ENCODE measurements around the gene PTPRR.

PTPRR gene

DNA sequence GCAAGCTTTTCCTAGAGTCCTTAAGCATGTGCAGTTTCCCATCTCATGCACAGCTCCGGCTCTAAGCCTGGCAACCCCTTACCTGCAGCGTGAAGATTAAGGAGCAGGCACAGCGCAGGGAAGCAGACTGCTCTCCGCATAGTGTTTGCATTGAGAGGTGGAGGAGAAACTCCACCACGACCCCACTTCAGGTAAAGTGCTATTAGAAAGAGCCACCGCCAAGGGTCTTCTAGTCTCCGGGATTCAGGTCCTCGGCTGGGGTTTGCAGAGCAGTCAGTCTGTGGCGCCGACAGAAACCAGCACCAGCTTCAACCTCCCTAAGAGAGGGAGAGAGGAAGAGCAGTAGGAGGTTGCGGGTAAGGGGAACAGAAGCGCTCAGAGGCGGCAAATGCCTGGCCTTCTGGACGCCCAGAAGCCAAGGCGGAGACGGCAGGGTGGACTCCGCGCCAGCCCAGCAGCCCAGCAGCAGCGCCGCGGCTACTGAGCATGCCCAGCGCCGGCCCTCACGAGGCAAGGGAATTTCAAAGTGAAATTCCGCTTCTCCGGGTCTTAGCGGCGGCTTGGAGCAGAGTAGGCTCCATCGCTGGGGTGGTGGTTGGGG lies at the start of gene PTPRR:
Gene PTPRR, minus strand, starts transcription at position 488 of the 601 bp plus-strand sequence. Its CDS starts 348 bp downstream, at position 140.
- no peak for DNase-seq (ENCODE audit: low spot score)

GRCh38 chr12:70966996-70967790 lies 46.7 kb upstream of the PTPRR start:
- no peak for DNase-seq (ENCODE audit: low spot score)

- no peak for DNase-seq (ENCODE audit: low spot score)
These were observed 45.5 kb upstream of the PTPRR start for GRCh38 chr12:70966046-70966445.

GRCh38 chr12:70964867-70965510 lies 44.5 kb upstream of the PTPRR start:
- no peak for DNase-seq (ENCODE audit: low spot score)

- no peak for DNase-seq (ENCODE audit: low spot score)
These were observed 42.6 kb upstream of the PTPRR start for GRCh38 chr12:70963081-70963660.

GRCh38 chr12:70962226-70962794 lies 41.8 kb upstream of the PTPRR start:
- no peak for DNase-seq (ENCODE audit: low spot score)

- no peak for DNase-seq (ENCODE audit: low spot score)
These were observed 39.9 kb upstream of the PTPRR start for GRCh38 chr12:70960484-70960883.

- DNase-seq (ENCODE audit: low spot score): no peak
These were observed 34.9 kb upstream of the PTPRR start for GRCh38 chr12:70955415-70955814.

- no peak for DNase-seq (ENCODE audit: low spot score)
These were observed 29.9 kb upstream of the PTPRR start for GRCh38 chr12:70950451-70950850.

DNA sequence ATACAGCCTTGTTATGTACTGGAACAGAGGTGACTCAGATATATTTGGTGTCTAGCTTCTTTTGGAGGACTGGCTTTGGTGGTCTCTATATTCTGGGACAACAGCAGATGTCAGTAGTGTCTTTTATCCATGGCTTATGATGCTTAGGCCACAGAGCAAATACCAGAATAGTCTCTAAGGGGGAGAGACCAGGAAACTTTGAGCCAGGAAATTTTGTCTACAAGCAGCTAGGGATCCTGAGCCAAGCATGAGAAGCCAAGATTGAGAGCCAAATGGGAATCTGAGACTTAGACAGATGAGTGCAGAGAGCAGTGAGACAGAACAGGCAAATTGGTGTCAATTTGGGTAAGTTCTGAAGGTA lies 28.4 kb upstream of the PTPRR start:
- no peak for DNase-seq (ENCODE audit: low spot score)

DNA sequence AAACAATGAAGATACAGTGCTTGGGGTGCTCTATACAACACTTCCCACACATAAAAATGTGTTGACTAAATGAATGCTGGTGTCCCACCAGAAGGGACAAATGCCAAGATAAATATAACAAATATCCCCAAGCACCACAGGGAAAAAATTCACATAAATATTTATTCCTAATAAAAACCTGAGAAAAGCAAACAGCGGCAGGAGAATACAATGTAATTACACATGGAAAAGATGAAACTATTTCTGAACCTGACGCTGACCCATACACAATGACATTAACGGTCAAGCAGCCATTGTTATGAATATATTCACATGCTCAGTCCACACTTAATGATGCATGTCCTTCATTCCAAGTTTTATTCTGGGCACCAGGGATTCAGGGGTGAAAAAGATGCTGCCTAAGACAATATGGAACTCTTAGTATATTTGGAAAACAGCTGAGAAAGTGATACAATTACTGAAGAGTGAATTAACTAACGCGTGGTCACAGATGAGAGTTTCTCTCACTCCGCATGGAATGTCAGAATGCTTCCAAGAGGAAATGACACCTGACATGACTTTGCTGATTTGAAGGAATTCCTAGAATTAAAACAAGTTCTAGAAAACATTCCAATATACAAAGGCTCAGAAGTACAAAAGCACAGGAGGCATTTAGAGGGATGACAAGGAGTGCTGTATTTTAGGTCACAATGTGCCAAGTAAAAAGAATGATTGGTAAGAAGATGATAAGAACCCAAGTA lies 27.9 kb upstream of the PTPRR start:
- DNase-seq (ENCODE audit: low spot score): no peak

DNA sequence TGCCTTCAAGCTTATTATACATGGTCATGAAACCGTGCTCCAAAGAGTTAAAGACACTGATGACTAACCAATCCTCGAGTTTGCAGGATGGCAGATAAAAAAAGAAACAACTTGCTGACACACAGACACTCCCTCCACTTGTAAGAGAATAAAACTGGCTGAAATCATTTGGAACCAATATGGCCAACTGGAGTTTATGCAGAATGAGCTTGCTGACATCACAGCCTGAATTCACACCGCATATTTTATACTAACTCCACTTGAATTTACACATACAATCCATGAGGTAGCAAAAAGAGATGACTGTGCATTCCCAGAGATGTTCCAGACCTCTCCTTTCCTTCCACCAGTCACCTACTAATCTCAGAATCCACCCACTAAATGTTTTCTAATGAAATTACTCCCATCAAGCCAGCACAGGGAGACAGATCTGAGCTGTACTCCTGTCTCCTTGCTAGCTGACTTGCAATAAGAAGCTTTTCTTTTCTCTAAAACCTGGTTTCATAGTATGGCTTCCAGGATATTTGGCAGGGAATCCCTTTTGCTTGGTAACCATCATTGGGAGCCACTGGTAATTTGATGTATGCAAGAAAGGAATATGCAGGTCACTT lies 15.8 kb upstream of the PTPRR start:
- DNase-seq (ENCODE audit: low spot score): no peak

DNA sequence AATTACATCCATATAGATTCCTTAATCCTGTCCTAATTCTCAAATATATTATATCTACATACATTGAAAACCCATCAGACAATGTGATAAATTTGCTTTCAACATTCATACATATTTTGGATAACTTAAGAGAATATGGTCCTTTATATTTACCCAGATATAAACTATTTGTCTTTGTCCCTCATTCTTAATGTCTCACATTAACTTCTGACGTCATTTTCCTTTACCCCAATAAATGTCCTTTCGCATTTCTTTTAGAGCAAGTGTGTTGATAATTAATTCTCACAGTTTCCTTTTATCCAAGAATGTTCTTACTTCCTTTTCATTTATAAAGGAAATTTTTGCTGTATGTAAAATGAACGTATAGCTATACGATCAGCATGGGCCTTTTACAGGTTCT lies 12.6 kb upstream of the PTPRR start:
- no peak for DNase-seq (ENCODE audit: low spot score)

DNA sequence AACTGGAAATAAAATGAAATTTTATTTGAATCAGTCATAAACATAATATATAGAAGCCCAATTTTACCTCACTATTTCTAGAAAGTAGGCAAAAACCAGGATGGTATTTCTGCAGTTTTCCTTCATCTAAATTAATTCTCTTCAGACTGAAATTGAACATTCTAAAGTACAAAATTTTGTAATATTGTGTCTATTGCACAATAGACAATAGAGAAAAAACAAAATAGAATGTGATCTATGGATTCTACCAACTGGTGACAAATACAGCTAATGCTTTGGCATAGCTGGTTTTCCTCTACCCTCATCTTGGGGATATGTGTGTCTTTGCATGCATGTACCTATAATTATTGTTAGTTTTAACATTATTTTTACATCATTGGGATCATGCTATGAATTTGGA lies 8.5 kb upstream of the PTPRR start:
- DNase-seq (ENCODE audit: low spot score): no peak

DNA sequence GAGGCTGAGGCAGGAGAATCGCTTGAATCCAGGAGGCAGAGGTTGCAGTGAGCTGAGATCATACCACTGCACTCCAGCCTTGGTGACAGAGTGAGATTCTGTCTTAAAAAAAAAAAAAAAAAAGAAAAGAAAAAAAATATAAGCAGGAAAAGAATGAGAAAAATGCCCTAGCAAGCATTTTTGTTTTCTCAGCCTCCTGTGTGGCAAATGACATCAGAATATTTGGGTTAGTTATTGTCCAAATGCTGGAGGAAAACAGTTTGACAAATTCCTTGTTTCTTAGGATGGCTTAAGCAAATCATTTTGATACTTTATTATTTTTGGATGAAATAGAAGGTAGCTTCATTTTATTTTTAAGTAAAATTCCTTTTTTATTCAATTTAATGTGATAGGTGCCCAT lies 7.5 kb upstream of the PTPRR start:
- no peak for DNase-seq (ENCODE audit: low spot score)

- no peak for DNase-seq (ENCODE audit: low spot score)
These were observed 6.8 kb upstream of the PTPRR start for GRCh38 chr12:70927356-70927755.

- DNase-seq (ENCODE audit: low spot score): no peak
These were observed 5.0 kb upstream of the PTPRR start for GRCh38 chr12:70925539-70925938.

DNA sequence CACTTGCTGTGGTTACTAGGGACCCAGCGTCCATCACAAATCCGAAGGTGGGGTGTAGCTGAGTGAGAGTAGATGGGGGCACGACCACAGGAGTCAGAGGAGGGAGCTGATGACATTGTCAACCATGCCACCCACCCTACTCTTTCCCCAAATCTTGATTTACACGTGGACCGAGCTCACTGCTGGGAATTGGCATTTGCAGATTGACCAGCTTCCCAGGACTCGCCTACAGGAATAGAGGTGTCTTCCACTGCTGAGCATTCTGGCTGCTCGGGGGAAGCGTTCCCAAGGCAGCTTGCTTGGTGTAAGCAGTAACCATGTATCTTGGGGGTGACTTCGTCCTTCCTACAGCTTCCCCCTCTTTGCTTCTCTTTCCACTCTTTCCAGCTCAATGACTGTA lies 353 bp upstream of the PTPRR start:
- DNase-seq (ENCODE audit: low spot score): no peak

DNA sequence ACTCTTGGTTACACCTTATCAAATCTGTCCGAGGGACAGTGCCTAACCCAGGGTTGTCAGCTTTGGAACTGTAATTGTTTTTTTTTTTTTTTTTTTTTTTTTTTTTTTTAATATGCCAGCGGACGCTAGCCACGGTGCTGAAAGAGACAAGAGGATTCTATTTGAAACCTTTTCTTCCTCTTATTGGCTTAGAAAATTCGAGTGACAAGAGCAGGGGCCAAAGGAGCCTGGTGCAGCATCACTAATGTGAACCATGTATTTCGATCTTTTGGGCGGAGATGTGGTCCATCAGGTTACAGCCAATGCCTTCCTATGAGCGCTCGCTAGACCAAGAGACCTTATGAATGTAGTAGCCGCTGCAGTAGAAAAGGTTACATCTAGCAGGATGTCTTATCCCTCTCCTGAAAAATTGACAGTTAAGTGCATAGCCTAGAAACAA lies 922 bp downstream of the PTPRR start:
- no peak for DNase-seq (ENCODE audit: low spot score)

GRCh38 chr12:70919176-70919575 lies 1.4 kb downstream of the PTPRR start:
- DNase-seq (ENCODE audit: low spot score): no peak

GRCh38 chr12:70918321-70918720 lies 2.2 kb downstream of the PTPRR start:
- no peak for DNase-seq (ENCODE audit: low spot score)
